ENCODE results near the gene MUC6. TPM values are rescaled to one million over a fixed set of nuclear protein-coding genes. Genes with fewer than 3 reads are reported as not detected.

MUC6 gene
- total and polyA plus RNA-seq, 9 of the 15 experiments (the other 6 are each of a cell fraction or from before 2014, with no cell fraction given): not detected

GRCh38 chr11:1085440-1086170 is 49.1 kb upstream of the MUC6 start:
- H3K79me2 ChIP-seq (ENCODE audit: control insufficient read depth, insufficient read depth, low read length): no peaks in the 10 kb centered on the region
- ChIA-PET POLR2A (no interaction called here), CTCF (ENCODE audit: low intra/inter-chr PET ratio) (no interaction called here)
- H3K27me3 ChIP-seq (ENCODE audit: control insufficient read depth in 2 of 2, insufficient read depth in 2 of 2, low read length in 2 of 2): peaks cover 8 to 43% of the 10 kb centered on the region in 2 experiments; a peak in 4 of 5 replicates
- intact Hi-C loops (cut with micrococcal nuclease) (no loop called here), in situ Hi-C loops (cut with MboI) (no loop called here)
- TF ChIP-seq FOXJ3 (CRISPR knock-in tag; IDR thresholded peaks at IDR 0.05) (no peak), L3MBTL2 (IDR thresholded peaks at IDR 0.05) (no peak), NFE2L1 (tag; IDR thresholded peaks at IDR 0.05; ENCODE audit: borderline replicate concordance, low read depth) (no peak), PHF21A (IDR thresholded peaks at IDR 0.05; ENCODE audit: borderline replicate concordance, low read depth) (no peak), MYNN (IDR thresholded peaks at IDR 0.05) (no peak), MYNN (CRISPR knock-in tag; IDR thresholded peaks at IDR 0.05) (no peak), BRF2 (IDR thresholded peaks at IDR 0.05; ENCODE audit: borderline replicate concordance, insufficient read depth, insufficient read length) (no peak), HNRNPH1 (optimal IDR thresholded peaks at IDR 0.05; ENCODE audit: low read depth, low read length) (no peak), BDP1 (IDR thresholded peaks at IDR 0.05; ENCODE audit: insufficient read depth, insufficient read length) (no peak), ZNF830 (CRISPR knock-in tag; IDR thresholded peaks at IDR 0.05) (no peak), MTA2 (IDR thresholded peaks at IDR 0.05; ENCODE audit: low read depth) (no peak), TEAD2 (tag; IDR thresholded peaks at IDR 0.05) (no peak), ILK (tag; IDR thresholded peaks at IDR 0.05; ENCODE audit: borderline replicate concordance, low read depth) (no peak), GTF2A2 (tag; IDR thresholded peaks at IDR 0.05) (no peak)
- no peaks in the 10 kb centered on the region for H3K36me3 ChIP-seq (ENCODE audit: control insufficient read depth, insufficient read depth, low read length)
- peaks cover 0 to 40% of the 10 kb centered on the region in 2 experiments; a peak in 2 of 5 replicates for H3K4me1 ChIP-seq (replicated peaks in 1 of 2; ENCODE audit: control insufficient read depth in 2 of 2, insufficient read depth in 2 of 2, low read length in 2 of 2)
- H4K20me1 ChIP-seq (replicated peaks; ENCODE audit: control insufficient read depth, insufficient read depth, low read length): no peaks in the 10 kb centered on the region
- no peaks in the 10 kb centered on the region for H3K9me3 ChIP-seq (replicated peaks; ENCODE audit: control insufficient read depth, insufficient read depth, low read depth, low read length)
- no peak overlapping the region for H3K4me2 ChIP-seq (ENCODE audit: insufficient read depth, low read length)
- no peaks in the 10 kb centered on the region for H3K9me1 ChIP-seq (ENCODE audit: control insufficient read depth, insufficient read depth, low read length)
- no TSS peak for BruUV-seq (replicated peaks)
- DNase-seq (ENCODE audit: extremely low read depth in 1 of 4, low spot score in 3 of 4) (no peak), ATAC-seq (no peak), FAIRE-seq (no peak)
- no peak overlapping the region for H3K9ac ChIP-seq (ENCODE audit: insufficient read depth in 1 of 2, low read depth in 2 of 2, low read length in 2 of 2)
- no peak overlapping the region for H2AFZ ChIP-seq (ENCODE audit: low read depth, low read length)
- no peak overlapping the region for H3K27ac ChIP-seq (ENCODE audit: extremely low read depth, low read depth, low read length)
- 3% methylated on average over 18 of the region's 26 CpGs for WGBS (ENCODE audit: insufficient coverage, low coverage, missing lambda C conversion rate)
- no peak overlapping the region for H3K4me3 ChIP-seq

Measured in K562 (cell line).